HepG2 (cell line): ENCODE results near the gene DLG2. TPM values are rescaled to one million over a fixed set of nuclear protein-coding genes. Genes with fewer than 3 reads are reported as not detected.

Experiments used
- CSRNP1 ChIP-seq: sonication (generic); formaldehyde crosslinking; IDR thresholded peaks from 2 replicates; pipeline ENCODE4 v1.8.1; 2023; ENCODE audit warnings: mild to moderate bottlenecking, missing genetic modification reagents
- ELF1 ChIP-seq: sonication (generic); formaldehyde crosslinking; IDR thresholded peaks from 2 replicates; pipeline ENCODE4 v1.4.0; 2020; ENCODE audit warnings: missing genetic modification reagents
- HBP1 ChIP-seq: IDR thresholded peaks from 2 replicates; pipeline ENCODE4 v1.6.1; 2016; ENCODE audit warnings: low read depth, control low read depth
- HCFC1 ChIP-seq: fragments of 150-350 bp; IDR thresholded peaks from 2 replicates; pipeline ENCODE4 v1.6.1; 2014; ENCODE audit warnings: low read depth, low read length
- HDAC1 ChIP-seq: sonication (generic); formaldehyde crosslinking; IDR thresholded peaks from 2 replicates; pipeline ENCODE4 v1.5.1; 2020; ENCODE audit warnings: mild to moderate bottlenecking, missing genetic modification reagents
- HES4 ChIP-seq: sonication (generic); formaldehyde crosslinking; IDR thresholded peaks from 2 replicates; pipeline ENCODE4 v1.9.0; 2021; ENCODE audit warnings: mild to moderate bottlenecking, missing genetic modification reagents, borderline replicate concordance
- HMG20B ChIP-seq: conservative IDR thresholded peaks from 2 replicates; pipeline ENCODE4 v1.6.1; 2016; ENCODE audit warnings: missing genetic modification reagents, missing compliant biosample characterization
- HNRNPH1 ChIP-seq: fragments of 200-400 bp; formaldehyde crosslinking; optimal IDR thresholded peaks from 2 replicates; pipeline ENCODE3; 2017; ENCODE audit warnings: mild to moderate bottlenecking, low read depth, low read length
- NR2F2 ChIP-seq: IDR thresholded peaks from 2 replicates; pipeline ENCODE4 v1.6.1; 2012; ENCODE audit warnings: low read depth, inconsistent platforms, borderline replicate concordance
- SYNCRIP ChIP-seq: fragments of 200-400 bp; formaldehyde crosslinking; IDR thresholded peaks from 2 replicates; pipeline ENCODE4 v1.6.1; 2018; ENCODE audit warnings: mild to moderate bottlenecking, low read depth, low read length; ENCODE audit not compliant: insufficient read depth
- THAP11 ChIP-seq: IDR thresholded peaks from 2 replicates; pipeline ENCODE4 v1.6.1; 2016; ENCODE audit warnings: missing biosample characterization, missing genetic modification reagents
- ZFP91 ChIP-seq: sonication (generic); formaldehyde crosslinking; IDR thresholded peaks from 2 replicates; pipeline ENCODE4 v1.9.0; 2022; ENCODE audit warnings: missing genetic modification reagents, mild to moderate bottlenecking, borderline replicate concordance
- ZKSCAN5 ChIP-seq: sonication (generic); formaldehyde crosslinking; IDR thresholded peaks from 2 replicates; pipeline ENCODE4 v1.5.1; 2020; ENCODE audit warnings: mild to moderate bottlenecking, missing genetic modification reagents
- ZNF124 ChIP-seq: sonication (generic); formaldehyde crosslinking; IDR thresholded peaks from 2 replicates; pipeline ENCODE4 v1.4.0; 2020; ENCODE audit warnings: missing genetic modification reagents
- ZNF367 ChIP-seq: sonication (generic); formaldehyde crosslinking; IDR thresholded peaks from 2 replicates; pipeline ENCODE4 v1.4.0; 2020; ENCODE audit warnings: missing genetic modification reagents, borderline replicate concordance
- ZNF567 ChIP-seq: sonication (generic); formaldehyde crosslinking; IDR thresholded peaks from 2 replicates; pipeline ENCODE4 v1.8.1; 2023; ENCODE audit warnings: mild to moderate bottlenecking, missing genetic modification reagents, borderline replicate concordance
- ZNF615 ChIP-seq: sonication (generic); formaldehyde crosslinking; IDR thresholded peaks from 2 replicates; pipeline ENCODE4 v1.5.0; 2020; ENCODE audit warnings: mild to moderate bottlenecking, missing genetic modification reagents, borderline replicate concordance
- polyA plus RNA-seq, 8 experiments: library from polyadenylated mRNA; depleted of rRNA in 3 of 8; stranded (reverse) in 7 of 8; unstranded in 1 of 8; fragments of >200 nt; fragmentation: Illumina TruSeq in 4 of 8; extraction: Trizol in 4 of 8; gene quantifications; 2 replicates each; pipeline versions ENCODE4 v1.2.1 to v1.2.3, GENCODE V29; 2011 to 2016; ENCODE audit warnings: low read depth in 4 of 8, missing spikeins in 1 of 8, mixed read lengths in 1 of 8; ENCODE audit not compliant: insufficient read depth in 1 of 8
- total RNA-seq, 5 experiments: library from RNA; depleted of rRNA; stranded (reverse); fragments of >200 nt; fragmentation: Illumina TruSeq; extraction: Trizol; gene quantifications; 2 replicates each; pipeline ENCODE4 v1.2.3, GENCODE V29; 2016; ENCODE audit warnings: low read depth in 1 of 5
- TF ChIP-seq, protein P1 (sequence below): sonication (generic); formaldehyde crosslinking; IDR thresholded peaks from 2 replicates; pipeline ENCODE4 v1.4.0; 2020; ENCODE audit warnings: missing genetic modification reagents
- TF ChIP-seq, protein P2 (sequence below): sonication (generic); formaldehyde crosslinking; IDR thresholded peaks from 2 replicates; pipeline ENCODE4 v1.4.0; 2020; ENCODE audit warnings: missing genetic modification reagents, mild to moderate bottlenecking, borderline replicate concordance

DLG2 gene
- total and polyA plus RNA-seq, 2 of the 13 experiments (the other 11 are each of a cell fraction or from before 2014, with no cell fraction given) = 0.46 to 1.0 TPM

GRCh38 chr11:85664615-85665481 is 37.7 kb upstream of the DLG2 start, which contains the start of gene CREBZF (continued):
- TF ChIP-seq HMG20B (CRISPR knock-in tag) = no peak
- TF ChIP-seq SYNCRIP = no peak
- TF ChIP-seq, protein P1, sequence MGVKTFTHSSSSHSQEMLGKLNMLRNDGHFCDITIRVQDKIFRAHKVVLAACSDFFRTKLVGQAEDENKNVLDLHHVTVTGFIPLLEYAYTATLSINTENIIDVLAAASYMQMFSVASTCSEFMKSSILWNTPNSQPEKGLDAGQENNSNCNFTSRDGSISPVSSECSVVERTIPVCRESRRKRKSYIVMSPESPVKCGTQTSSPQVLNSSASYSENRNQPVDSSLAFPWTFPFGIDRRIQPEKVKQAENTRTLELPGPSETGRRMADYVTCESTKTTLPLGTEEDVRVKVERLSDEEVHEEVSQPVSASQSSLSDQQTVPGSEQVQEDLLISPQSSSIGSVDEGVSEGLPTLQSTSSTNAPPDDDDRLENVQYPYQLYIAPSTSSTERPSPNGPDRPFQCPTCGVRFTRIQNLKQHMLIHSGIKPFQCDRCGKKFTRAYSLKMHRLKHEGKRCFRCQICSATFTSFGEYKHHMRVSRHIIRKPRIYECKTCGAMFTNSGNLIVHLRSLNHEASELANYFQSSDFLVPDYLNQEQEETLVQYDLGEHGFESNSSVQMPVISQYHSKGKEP (CRISPR knock-in tag) = no peak
- peak; percentile 79; the same call in 1 of the 2 replicates for TF ChIP-seq HES4 (CRISPR knock-in tag)
- TF ChIP-seq ELF1 (CRISPR knock-in tag) = peak; percentile 92
- TF ChIP-seq HCFC1 = peak; percentile 26; the same call in 1 of the 2 replicates
- 0 out of 2 replicates have a peak, but pooled peaks have one; percentile 12 for TF ChIP-seq NR2F2
- peak; percentile 48; the same call in 1 of the 2 replicates for TF ChIP-seq CSRNP1 (CRISPR knock-in tag)
- no peak for TF ChIP-seq ZNF367 (CRISPR knock-in tag)
- TF ChIP-seq ZNF567 (CRISPR knock-in tag) = no peak
- TF ChIP-seq HDAC1 (CRISPR knock-in tag) = peak; percentile 79
- no peak; the same call in 1 of the 2 replicates for TF ChIP-seq ZNF124
- no peak for TF ChIP-seq ZNF615
- no peak for TF ChIP-seq HNRNPH1
- peak; percentile 86 for TF ChIP-seq THAP11
- TF ChIP-seq, protein P2, sequence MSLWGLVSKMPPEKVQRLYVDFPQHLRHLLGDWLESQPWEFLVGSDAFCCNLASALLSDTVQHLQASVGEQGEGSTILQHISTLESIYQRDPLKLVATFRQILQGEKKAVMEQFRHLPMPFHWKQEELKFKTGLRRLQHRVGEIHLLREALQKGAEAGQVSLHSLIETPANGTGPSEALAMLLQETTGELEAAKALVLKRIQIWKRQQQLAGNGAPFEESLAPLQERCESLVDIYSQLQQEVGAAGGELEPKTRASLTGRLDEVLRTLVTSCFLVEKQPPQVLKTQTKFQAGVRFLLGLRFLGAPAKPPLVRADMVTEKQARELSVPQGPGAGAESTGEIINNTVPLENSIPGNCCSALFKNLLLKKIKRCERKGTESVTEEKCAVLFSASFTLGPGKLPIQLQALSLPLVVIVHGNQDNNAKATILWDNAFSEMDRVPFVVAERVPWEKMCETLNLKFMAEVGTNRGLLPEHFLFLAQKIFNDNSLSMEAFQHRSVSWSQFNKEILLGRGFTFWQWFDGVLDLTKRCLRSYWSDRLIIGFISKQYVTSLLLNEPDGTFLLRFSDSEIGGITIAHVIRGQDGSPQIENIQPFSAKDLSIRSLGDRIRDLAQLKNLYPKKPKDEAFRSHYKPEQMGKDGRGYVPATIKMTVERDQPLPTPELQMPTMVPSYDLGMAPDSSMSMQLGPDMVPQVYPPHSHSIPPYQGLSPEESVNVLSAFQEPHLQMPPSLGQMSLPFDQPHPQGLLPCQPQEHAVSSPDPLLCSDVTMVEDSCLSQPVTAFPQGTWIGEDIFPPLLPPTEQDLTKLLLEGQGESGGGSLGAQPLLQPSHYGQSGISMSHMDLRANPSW (CRISPR knock-in tag) = no peak
- peak; percentile 73 for TF ChIP-seq HBP1 (CRISPR knock-in tag)
- no peak; the same call in 1 of the 2 replicates for TF ChIP-seq ZFP91 (CRISPR knock-in tag)
- no peak for TF ChIP-seq ZKSCAN5 (CRISPR knock-in tag)
